ENCODE results near the gene PRRC2A. TPM values are rescaled to one million over a fixed set of nuclear protein-coding genes. Genes with fewer than 3 reads are reported as not detected.

The PRRC2A gene
- polyA plus RNA-seq, 1 donor (not counting 4 experiments of a cell fraction or from before 2014, with no cell fraction given), result 20.5 TPM

GRCh38 chr6:31592396-31592771, 28.1 kb upstream of the PRRC2A start:
- Histone ChIP-seq H3K4me1 (ENCODE audit: control insufficient read depth, extremely low read depth, insufficient read depth, low read length) (no peaks in the 10 kb centered on the region), H3K79me2 (ENCODE audit: control insufficient read depth, insufficient read depth, low read length) (no peaks in the 10 kb centered on the region), H3K9ac (ENCODE audit: control insufficient read depth, extremely low read depth, insufficient read depth, low read length) (no peak overlapping the region), H2AFZ (ENCODE audit: control insufficient read depth, low read length) (no peak overlapping the region), H4K20me1 (ENCODE audit: control insufficient read depth, extremely low read depth, insufficient read depth, low read length) (no peaks in the 10 kb centered on the region), H3K9me1 (ENCODE audit: control insufficient read depth, extremely low read depth, insufficient read depth, low read length) (no peaks in the 10 kb centered on the region), H3K27ac (ENCODE audit: control insufficient read depth, insufficient read depth, low read length) (no peak overlapping the region), H3K9me3 (ENCODE audit: control insufficient read depth, low read depth, low read length) (no peaks in the 10 kb centered on the region), H3K36me3 (ENCODE audit: control insufficient read depth in 2 of 2, extremely low read depth in 1 of 2, insufficient read depth in 2 of 2, low read length in 2 of 2) (no peaks in the 10 kb centered on the region), H3K4me3 (ENCODE audit: control insufficient read depth in 2 of 3, extremely low read depth in 1 of 3, insufficient read depth in 2 of 3, low read depth in 1 of 3, low read length in 3 of 3) (no peak overlapping the region), H3K27me3 (ENCODE audit: control insufficient read depth, extremely low read depth, insufficient read depth, low read length) (peaks cover 3% of the 10 kb centered on the region), H3K4me2 (ENCODE audit: control insufficient read depth, extremely low read depth, insufficient read depth, low read depth, low read length) (no peak overlapping the region)
- DNase-seq (ENCODE audit: low read depth, low spot score) (no peak), FAIRE-seq (no peak)
- no peak for TF ChIP-seq EZH2 (IDR thresholded peaks at IDR 0.05; ENCODE audit: low read length)
- TF ChIP-seq, protein P1, sequence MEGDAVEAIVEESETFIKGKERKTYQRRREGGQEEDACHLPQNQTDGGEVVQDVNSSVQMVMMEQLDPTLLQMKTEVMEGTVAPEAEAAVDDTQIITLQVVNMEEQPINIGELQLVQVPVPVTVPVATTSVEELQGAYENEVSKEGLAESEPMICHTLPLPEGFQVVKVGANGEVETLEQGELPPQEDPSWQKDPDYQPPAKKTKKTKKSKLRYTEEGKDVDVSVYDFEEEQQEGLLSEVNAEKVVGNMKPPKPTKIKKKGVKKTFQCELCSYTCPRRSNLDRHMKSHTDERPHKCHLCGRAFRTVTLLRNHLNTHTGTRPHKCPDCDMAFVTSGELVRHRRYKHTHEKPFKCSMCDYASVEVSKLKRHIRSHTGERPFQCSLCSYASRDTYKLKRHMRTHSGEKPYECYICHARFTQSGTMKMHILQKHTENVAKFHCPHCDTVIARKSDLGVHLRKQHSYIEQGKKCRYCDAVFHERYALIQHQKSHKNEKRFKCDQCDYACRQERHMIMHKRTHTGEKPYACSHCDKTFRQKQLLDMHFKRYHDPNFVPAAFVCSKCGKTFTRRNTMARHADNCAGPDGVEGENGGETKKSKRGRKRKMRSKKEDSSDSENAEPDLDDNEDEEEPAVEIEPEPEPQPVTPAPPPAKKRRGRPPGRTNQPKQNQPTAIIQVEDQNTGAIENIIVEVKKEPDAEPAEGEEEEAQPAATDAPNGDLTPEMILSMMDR (optimal IDR thresholded peaks at IDR 0.05 in 1 of 3, IDR thresholded peaks at IDR 0.05 in 1 of 3, conservative IDR thresholded peaks at IDR 0.05 in 1 of 3; ENCODE audit: extremely low read depth in 1 of 3, insufficient read depth in 2 of 3, low read length in 3 of 3), result no peak
- dilution Hi-C loops (cut with MboI; ENCODE audit: extremely low pct_ligation_motif_present, low sequenced_read_pairs), result no loop called here

GRCh38 chr6:31597006-31597405, 23.5 kb upstream of the PRRC2A start:
- no peak overlapping the region for H3K4me3 ChIP-seq (ENCODE audit: control insufficient read depth in 2 of 3, extremely low read depth in 1 of 3, insufficient read depth in 2 of 3, low read depth in 1 of 3, low read length in 3 of 3)
- H3K9ac ChIP-seq (ENCODE audit: control insufficient read depth, extremely low read depth, insufficient read depth, low read length), result no peak overlapping the region
- no peaks in the 10 kb centered on the region for H3K4me1 ChIP-seq (ENCODE audit: control insufficient read depth, extremely low read depth, insufficient read depth, low read length)
- H3K27ac ChIP-seq (ENCODE audit: control insufficient read depth, insufficient read depth, low read length), result no peak overlapping the region
- no peaks in the 10 kb centered on the region for H3K27me3 ChIP-seq (ENCODE audit: control insufficient read depth, extremely low read depth, insufficient read depth, low read length)
- no peaks in the 10 kb centered on the region for H3K9me1 ChIP-seq (ENCODE audit: control insufficient read depth, extremely low read depth, insufficient read depth, low read length)
- no peak overlapping the region for H3K4me2 ChIP-seq (ENCODE audit: control insufficient read depth, extremely low read depth, insufficient read depth, low read depth, low read length)
- H3K36me3 ChIP-seq (ENCODE audit: control insufficient read depth in 2 of 2, extremely low read depth in 1 of 2, insufficient read depth in 2 of 2, low read length in 2 of 2), result no peaks in the 10 kb centered on the region
- H3K9me3 ChIP-seq (ENCODE audit: control insufficient read depth, low read depth, low read length), result no peaks in the 10 kb centered on the region
- DNase-seq (ENCODE audit: low read depth, low spot score), result no peak
- no peaks in the 10 kb centered on the region for H4K20me1 ChIP-seq (ENCODE audit: control insufficient read depth, extremely low read depth, insufficient read depth, low read length)
- no peak for TF ChIP-seq EZH2 (IDR thresholded peaks at IDR 0.05; ENCODE audit: low read length)
- TF ChIP-seq, protein P1 (optimal IDR thresholded peaks at IDR 0.05 in 1 of 3, IDR thresholded peaks at IDR 0.05 in 1 of 3, conservative IDR thresholded peaks at IDR 0.05 in 1 of 3; ENCODE audit: extremely low read depth in 1 of 3, insufficient read depth in 2 of 3, low read length in 3 of 3), result peak; percentile 3 to 47 (median 34)
- dilution Hi-C loops (cut with MboI; ENCODE audit: extremely low pct_ligation_motif_present, low sequenced_read_pairs), result no loop called here
- FAIRE-seq, result no peak
- no peaks in the 10 kb centered on the region for H3K79me2 ChIP-seq (ENCODE audit: control insufficient read depth, insufficient read depth, low read length)
- H2AFZ ChIP-seq (ENCODE audit: control insufficient read depth, low read length), result no peak overlapping the region
